HG02678 (cell line): Measurements from ENCODE around the gene PCDHA1.
"Not testable (repeated sequence)": the region's sequence is repeated elsewhere in the genome, so short reads cannot be mapped to it uniquely, and the experiment has no call there.

Experiments
- ATAC-seq: cut with Tn5 transposase; IDR thresholded peaks from one replicate; pipeline ENCODE4 v1.9.1; 2021; ENCODE audit warnings: mild to moderate bottlenecking, moderate library complexity; ENCODE audit not compliant: unreplicated experiment

Gene PCDHA1

DNA sequence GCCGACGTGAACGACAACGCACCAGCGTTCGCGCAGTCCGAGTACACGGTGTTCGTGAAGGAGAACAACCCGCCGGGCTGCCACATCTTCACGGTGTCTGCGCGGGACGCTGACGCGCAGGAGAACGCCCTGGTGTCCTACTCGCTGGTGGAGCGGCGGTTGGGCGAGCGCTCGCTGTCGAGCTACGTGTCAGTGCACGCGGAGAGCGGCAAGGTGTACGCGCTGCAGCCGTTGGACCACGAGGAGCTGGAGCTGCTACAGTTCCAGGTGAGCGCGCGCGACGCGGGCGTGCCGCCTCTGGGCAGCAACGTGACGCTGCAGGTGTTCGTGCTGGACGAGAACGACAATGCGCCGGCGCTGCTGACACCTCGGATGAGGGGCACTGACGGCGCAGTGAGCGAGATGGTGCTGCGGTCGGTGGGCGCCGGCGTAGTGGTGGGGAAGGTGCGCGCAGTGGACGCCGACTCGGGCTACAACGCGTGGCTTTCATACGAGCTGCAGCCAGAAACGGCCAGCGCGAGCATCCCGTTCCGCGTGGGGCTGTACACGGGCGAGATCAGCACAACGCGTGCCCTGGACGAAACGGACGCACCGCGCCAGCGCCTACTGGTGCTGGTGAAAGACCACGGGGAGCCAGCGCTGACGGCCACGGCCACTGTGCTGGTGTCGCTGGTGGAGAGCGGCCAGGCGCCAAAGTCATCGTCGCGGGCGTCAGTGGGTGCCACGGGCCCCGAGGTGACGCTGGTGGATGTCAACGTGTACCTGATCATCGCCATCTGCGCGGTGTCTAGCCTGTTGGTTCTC is 64.1 kb downstream of the PCDHA1 start:
- ATAC-seq = not testable (repeated sequence)

- no peak for ATAC-seq
These were observed 70.1 kb downstream of the PCDHA1 start, which contains the start of gene PCDHA10 for GRCh38 chr5:140855772-140856674. Gene PCDHA10 (plus strand): TSS chr5:140855897. CDS start chr5:140856049, 152 bp downstream.

- ATAC-seq = no peak
These were observed 71.4 kb downstream of the PCDHA1 start for GRCh38 chr5:140857177-140857986.

- ATAC-seq = no peak
These were observed 72.0 kb downstream of the PCDHA1 start for GRCh38 chr5:140857987-140858240.

DNA sequence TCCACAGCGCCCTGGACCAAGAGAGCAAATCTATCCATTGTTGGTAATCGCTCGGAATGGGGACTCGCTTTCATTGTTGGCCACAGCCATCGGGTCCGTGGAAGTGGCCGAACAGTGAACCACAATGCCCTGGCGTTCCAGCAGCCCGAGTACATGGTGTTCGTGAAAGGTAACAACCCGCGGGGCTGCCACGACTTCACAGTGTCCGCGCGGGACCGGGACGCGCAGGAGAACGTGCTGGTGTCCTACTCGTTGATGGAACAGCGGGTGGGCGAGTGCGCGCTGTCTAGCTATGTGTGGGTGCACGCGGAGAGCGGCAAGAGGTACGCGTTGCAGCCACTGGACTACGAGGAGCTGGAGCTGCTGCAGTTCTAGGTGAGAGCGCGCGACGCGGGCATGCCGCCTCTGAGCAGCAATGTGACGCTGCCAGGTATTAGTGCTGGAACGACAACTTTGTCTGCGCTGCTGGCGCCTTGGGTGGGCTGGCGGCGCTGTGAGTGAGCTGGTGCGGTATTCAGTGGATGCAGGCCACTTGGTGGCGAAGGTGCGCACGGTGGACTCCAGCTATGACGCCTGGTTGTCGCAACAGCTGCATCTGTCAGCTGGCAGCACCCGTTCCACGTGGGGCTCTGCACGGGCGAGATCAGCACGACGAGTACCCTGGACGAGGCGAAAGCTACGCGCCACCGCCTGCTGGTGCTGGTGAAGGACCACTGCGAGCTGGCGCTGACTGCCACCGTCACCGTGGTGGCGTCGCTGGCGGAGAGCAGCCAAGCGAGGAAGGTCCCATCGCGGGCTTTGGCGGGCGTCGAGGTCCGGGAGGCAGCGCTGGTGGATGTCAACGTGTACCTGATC is 76.7 kb downstream of the PCDHA1 start:
- no peak for ATAC-seq

DNA sequence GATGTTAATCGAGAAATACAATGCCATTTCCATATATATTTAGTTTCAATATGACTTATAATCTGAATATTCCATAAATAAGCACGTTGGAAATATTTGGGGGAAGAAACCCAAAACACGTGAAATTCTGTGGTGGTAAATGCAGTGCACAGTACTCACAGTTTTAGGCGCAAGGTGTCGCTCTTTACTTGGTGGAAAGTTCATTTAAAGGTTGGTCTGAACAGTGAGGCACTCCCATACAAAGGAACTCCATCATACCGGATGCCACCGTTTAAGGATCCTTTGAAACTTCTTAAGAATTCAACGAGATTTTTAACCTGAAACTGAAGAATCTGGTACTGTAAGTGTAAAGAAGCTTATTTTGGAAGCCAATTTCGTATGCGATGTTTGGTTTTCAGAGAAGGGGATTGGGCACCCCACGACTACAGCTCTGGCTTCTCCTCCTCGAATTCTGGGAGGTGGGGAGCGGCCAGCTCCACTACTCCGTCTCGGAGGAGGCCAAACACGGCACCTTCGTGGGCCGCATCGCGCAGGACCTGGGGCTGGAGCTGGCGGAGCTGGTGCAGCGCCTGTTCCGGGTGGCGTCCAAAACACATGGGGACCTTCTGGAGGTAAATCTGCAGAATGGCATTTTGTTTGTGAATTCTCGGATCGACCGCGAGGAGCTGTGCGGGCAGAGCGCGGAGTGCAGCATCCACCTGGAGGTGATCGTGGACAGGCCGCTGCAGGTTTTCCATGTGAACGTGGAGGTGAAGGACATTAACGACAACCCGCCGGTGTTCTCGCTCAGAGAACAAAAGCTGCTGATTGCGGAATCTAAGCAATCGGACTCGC is 83.0 kb downstream of the PCDHA1 start, which contains the start of gene PCDHA11:
PCDHA11 (plus strand) TSS at position 237 of the 834 bp plus-strand sequence; CDS start at position 384, 147 bp downstream.
- ATAC-seq = no peak

GRCh38 chr5:140869555-140869886 is 83.6 kb downstream of the PCDHA1 start:
- ATAC-seq = no peak

DNA sequence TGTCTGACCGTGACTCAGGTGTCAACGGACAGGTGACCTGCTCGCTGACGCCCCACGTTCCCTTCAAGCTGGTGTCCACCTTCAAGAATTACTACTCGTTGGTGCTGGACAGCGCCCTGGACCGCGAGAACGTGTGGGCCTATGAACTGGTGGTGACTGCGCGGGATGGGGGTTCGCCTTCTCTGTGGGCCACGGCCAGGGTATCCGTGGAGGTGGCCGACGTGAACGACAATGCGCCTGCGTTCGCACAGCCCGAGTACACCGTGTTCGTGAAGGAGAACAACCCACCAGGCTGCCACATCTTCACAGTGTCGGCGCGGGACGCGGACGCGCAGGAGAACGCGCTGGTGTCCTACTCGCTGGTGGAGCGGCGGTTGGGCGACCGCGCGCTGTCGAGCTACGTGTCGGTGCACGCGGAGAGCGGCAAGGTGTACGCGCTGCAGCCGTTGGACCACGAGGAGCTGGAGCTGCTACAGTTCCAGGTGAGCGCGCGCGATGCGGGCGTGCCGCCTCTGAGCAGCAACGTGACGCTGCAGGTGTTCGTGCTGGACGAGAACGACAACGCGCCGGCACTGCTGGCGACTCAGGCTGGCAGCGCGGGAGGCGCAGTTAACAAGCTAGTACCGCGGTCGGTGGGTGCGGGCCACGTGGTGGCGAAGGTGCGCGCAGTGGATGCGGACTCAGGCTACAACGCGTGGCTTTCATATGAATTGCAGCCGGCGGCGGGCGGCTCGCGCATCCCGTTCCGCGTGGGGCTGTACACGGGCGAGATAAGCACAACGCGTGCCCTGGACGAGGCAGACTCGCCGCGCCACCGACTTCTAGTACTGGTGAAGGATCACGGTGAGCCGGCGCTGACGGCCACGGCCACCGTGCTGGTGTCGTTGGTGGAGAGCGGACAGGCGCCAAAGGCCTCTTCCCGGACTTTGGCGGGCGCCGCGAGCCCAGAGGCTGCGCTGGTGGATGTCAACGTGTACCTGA is 84.6 kb downstream of the PCDHA1 start:
- ATAC-seq = no peak

DNA sequence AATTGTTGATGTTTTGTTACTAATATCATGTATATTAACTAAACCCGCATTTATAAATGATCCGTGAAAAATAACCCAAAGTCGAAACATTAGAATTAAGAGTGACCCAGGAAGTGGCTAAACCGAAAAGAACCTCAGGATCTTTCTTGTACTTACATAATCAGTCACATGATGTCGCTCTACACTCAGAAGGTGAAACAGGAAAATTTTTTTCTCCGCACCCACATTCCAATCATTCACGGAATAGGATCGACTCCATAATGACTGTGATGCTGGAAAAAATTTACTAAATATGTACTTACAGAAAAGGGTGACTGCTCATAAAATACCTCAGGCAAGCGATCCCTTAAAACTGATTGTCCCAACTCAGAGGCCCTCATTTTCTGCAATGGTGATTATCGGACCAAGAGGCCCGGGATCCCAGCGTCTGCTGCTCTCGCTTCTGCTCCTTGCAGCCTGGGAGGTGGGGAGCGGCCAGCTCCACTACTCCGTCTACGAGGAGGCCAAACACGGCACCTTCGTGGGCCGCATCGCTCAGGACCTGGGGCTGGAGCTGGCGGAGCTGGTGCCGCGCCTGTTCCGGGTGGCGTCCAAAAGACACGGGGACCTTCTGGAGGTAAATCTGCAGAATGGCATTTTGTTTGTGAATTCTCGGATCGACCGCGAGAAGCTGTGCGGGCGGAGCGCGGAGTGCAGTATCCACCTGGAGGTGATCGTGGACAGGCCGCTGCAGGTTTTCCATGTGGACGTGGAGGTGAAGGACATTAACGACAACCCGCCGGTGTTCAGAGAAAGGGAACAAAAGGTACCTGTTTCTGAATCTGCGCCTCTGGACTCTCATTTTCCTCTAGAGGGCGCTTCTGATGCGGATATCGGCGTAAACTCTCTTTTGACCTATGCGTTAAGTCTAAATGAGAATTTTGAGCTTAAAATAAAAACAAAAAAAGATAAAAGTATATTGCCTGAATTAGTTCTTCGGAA is 89.4 kb downstream of the PCDHA1 start, which contains the start of gene PCDHA12:
PCDHA12 (plus strand) TSS at position 224 of the 981 bp plus-strand sequence; CDS start at position 389, 165 bp downstream.
- ATAC-seq = no peak

GRCh38 chr5:140876541-140877261 is 90.8 kb downstream of the PCDHA1 start:
- not testable (repeated sequence) for ATAC-seq

- ATAC-seq = no peak
These were observed 91.3 kb downstream of the PCDHA1 start for GRCh38 chr5:140877262-140877581.

DNA sequence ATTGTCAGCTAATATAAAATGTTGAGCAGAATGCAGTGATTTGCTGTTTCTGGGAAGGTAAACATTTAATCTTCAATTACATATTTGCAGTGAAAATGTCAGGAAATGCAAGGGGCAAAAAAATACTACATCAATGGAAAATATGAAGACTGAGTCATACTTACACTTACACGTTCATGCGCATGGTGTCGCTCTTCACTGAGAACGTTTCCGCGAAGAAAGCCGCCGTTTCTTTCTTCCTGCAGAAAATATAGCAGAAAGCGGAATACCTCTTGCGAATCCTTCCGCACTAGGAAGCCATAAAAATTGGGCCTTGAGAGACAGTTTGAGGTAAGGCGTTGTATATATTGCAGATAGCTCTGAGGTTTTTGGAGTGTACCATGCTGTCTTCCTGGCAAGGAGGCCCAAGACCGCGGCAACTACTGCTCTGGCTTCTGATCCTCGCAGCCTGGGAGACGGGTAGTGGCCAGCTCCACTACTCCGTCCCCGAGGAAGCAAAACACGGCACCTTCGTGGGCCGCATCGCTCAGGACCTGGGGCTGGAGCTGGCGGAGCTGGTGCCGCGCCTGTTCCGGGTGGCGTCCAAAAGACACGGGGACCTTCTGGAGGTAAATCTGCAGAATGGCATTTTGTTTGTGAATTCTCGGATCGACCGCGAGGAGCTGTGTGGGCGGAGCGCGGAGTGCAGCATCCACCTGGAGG is 96.1 kb downstream of the PCDHA1 start, which contains the start of gene PCDHA13:
PCDHA13 (plus strand) TSS at position 236 of the 702 bp plus-strand sequence; CDS start at position 381, 145 bp downstream.
- ATAC-seq = no peak

GRCh38 chr5:140882591-140882899 is 96.6 kb downstream of the PCDHA1 start:
- ATAC-seq = no peak

DNA sequence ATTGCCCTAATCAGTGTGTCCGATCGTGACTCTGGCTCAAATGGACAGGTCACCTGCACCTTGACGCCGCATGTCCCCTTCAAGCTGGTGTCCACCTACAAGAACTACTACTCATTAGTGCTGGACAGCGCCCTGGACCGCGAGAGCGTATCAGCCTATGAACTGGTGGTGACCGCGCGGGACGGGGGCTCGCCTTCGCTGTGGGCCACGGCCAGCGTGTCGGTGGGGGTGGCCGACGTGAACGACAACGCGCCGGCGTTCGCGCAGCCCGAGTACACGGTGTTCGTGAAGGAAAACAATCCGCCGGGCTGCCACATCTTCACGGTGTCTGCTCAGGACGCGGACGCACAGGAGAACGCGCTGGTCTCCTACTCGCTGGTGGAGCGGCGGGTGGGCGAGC is 97.4 kb downstream of the PCDHA1 start:
- ATAC-seq = no peak

DNA sequence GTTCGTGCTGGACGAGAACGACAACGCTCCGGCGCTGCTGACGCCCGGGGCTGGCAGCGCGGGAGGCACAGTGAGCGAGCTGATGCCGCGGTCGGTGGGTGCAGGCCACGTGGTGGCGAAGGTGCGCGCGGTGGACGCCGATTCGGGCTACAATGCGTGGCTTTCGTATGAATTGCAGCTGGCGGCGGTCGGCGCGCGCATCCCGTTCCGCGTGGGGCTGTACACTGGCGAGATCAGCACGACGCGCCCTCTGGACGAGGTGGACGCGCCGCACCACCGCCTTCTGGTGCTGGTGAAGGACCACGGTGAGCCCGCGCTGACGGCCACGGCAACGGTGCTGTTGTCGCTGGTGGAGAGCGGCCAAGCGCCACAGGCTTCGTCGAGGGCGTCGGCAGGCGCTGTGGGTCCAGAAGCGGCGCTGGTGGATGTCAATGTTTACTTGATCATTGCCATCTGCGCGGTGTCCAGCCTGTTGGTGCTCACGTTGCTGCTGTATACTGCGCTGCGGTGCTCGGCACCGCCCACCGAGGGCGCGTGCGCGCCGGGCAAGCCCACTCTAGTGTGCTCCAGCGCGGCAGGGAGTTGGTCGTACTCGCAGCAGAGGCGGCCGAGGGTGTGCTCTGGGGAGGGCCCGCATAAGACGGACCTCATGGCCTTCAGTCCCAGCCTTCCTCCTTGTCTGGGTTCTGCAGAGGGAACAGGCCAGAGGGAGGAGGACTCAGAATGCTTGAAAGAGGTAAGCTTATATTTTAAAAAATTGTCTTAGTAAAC is 98.2 kb downstream of the PCDHA1 start:
- ATAC-seq = no peak
